GM10266 (cell line): ENCODE data around the gene SPATA16.
"Not testable (repeated sequence)": the region's sequence is repeated elsewhere in the genome, so short reads cannot be mapped to it uniquely, and the experiment has no call there.

ENCODE experiments used
- DNase-seq: peaks from one replicate; pipeline ENCODE4 v3.0.0; 2012; ENCODE audit errors: extremely low spot score
- TF ChIP-seq, protein P1 (sequence below): IDR thresholded peaks from 2 replicates; pipeline ENCODE4 v1.5.1; 2012; ENCODE audit warnings: mild to moderate bottlenecking, low read depth; ENCODE audit not compliant: control insufficient read depth, insufficient read depth; ENCODE audit errors: missing control alignments

Gene SPATA16, protein sequence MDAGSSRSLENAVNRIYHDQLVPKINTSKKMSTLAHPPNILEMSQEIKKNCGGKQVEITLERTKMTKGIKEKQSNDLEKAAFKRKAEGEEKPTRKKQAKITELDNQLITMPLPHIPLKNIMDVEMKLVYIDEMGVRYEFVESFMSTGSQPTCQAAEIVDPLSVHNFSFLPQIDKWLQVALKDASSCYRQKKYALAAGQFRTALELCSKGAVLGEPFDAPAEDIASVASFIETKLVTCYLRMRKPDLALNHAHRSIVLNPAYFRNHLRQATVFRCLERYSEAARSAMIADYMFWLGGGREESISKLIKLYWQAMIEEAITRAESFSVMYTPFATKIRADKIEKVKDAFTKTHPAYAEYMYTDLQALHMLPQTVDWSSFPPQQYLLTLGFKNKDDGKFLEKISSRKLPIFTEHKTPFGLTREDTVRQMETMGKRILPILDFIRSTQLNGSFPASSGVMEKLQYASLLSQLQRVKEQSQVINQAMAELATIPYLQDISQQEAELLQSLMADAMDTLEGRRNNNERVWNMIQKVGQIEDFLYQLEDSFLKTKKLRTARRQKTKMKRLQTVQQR

DNA sequence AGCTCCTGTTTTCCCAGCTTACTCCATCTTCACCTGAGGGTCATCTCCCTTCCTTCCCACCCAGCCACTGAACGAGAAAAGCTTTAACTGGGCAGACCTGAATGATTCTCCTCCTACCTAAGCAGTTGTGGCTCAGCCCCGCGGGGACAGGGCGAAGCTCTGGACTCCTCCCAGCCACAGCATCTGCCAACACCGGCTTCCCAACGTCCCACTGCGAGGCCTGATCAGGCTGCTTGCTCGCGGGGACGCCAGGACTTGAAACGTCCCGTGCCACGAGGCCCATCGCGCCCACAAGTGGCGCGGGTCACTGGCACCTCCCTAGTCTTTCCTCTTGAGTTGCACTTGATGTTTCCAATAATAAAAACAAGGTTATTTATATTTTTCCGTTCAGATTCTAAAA, at the start of gene SPATA16:
Gene SPATA16 (minus strand): TSS at position 250 of the 400 bp plus-strand sequence. CDS start 23,504 bp downstream, outside the sequence.
- DNase-seq, result no peak
- TF ChIP-seq, protein P1, sequence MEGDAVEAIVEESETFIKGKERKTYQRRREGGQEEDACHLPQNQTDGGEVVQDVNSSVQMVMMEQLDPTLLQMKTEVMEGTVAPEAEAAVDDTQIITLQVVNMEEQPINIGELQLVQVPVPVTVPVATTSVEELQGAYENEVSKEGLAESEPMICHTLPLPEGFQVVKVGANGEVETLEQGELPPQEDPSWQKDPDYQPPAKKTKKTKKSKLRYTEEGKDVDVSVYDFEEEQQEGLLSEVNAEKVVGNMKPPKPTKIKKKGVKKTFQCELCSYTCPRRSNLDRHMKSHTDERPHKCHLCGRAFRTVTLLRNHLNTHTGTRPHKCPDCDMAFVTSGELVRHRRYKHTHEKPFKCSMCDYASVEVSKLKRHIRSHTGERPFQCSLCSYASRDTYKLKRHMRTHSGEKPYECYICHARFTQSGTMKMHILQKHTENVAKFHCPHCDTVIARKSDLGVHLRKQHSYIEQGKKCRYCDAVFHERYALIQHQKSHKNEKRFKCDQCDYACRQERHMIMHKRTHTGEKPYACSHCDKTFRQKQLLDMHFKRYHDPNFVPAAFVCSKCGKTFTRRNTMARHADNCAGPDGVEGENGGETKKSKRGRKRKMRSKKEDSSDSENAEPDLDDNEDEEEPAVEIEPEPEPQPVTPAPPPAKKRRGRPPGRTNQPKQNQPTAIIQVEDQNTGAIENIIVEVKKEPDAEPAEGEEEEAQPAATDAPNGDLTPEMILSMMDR, result no peak

DNA sequence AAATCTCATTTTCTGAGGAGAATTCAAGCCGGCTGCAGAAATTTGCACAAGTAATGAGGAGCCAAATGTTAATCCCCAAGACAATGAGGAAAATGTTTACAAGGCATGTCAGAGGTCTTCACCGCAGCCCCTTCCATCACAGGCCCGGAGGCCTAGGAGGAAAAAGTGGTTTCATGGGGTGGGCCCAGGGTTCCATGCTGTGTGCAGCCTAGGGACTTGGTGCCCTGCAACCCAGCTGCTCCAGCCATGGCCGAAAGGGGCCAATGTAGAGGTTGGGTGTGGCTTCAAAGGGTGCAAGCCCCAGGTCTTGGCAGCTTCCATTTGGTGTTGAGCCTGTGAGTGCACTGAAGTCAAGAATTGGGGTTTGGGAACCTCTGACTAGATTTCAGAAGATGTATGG, 42.0 kb upstream of the SPATA16 start:
- not testable (repeated sequence) for DNase-seq

DNA sequence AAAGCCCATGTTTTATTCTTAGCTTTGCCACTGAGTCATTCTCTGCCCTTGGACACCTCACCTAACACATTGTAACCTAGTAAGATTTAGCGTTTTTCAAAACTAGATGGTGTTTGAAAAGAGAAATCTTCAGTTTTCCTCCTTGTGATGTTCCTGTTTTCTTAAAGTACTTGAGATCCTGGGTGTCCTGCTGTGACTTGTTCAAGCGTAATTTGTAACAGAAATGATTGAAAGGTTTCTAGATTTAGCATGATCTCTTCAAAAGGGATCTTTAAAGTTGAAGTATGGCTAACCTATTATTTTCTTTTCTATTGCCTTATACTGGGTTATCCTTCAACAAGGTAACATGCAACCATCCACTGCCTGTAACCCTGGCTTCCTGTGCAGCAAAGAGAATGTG, 32.6 kb upstream of the SPATA16 start:
- no peak for DNase-seq
- TF ChIP-seq, protein P1, result no peak

DNA sequence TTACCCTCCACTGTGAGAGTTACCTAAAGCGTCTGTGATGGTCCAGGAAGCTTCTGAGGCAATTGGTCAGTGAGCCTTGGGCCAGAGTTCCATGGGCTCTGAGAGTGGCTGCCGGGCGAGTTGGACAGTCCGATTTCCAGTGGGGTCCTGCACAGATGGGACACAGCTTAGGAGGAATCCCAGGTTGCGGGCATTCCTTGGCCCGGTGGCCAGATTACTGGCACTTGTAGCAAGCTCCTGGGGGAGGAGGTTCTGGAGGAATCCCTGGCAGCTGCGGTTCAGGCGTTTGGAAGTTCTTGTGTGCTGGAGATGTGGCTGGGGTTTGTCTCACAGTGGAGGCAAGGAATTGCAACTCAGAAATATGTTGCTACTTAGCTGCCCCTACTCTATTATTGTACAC, 18.1 kb upstream of the SPATA16 start:
- not testable (repeated sequence) for DNase-seq

DNA sequence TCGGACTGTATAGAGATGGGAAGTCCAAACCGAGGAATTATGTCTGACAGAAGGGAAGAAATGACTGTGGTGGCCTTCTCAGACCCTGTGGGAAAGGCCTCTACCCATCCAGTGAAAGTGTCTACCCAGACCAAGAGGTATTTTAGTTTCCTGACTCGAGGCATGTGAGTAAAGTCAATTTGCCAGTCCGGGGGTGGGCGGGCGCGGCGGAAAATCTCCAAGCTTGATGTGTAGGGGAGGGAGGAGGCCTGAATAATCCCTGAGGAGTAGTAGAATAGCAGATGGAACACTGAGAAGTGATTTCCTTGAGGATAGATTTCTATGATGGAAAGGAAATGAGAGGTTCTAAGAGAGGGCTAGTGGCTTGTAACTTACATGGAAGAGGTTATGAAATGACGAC, 15.5 kb upstream of the SPATA16 start:
- not testable (repeated sequence) for DNase-seq

DNA sequence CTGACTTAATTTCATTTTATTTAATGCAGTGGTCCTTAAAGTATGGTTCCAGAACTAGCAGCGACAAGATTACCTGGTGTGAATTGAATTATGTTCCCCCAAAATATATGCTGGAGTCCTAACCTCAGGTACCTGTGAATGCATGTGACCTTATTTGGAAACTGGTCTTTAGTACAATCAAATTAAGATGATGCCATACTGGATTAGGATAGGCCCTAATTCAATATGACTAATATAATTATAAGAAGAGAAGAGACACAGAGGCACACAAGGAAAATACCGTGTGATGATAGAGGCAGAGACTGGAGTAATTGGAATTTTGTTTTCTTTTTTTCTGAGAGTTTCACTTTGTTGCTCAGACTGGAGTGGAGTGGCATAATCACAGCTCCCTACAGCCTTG, 12.6 kb upstream of the SPATA16 start:
- TF ChIP-seq, protein P1, result no peak
- DNase-seq, result no peak

DNA sequence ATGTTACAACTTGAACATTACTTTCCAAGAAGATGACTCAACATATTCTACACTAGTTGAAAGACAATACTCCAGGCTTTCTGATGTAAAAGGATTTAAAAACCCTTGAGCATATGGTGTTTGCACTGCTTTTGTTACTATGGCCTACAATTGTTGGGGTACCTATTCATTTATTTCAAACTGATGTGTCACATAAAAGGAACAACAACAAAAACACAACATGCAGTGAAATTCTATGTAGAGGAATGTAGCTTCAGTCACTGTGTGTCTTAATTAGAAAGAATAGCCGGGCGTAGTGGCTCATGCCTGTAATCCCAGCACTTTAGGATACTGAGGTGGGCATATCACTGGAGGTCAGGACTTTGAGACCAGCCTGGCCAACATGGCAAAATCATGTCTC, 1.6 kb downstream of the SPATA16 start:
- DNase-seq, result no peak
- TF ChIP-seq, protein P1, result no peak

DNA sequence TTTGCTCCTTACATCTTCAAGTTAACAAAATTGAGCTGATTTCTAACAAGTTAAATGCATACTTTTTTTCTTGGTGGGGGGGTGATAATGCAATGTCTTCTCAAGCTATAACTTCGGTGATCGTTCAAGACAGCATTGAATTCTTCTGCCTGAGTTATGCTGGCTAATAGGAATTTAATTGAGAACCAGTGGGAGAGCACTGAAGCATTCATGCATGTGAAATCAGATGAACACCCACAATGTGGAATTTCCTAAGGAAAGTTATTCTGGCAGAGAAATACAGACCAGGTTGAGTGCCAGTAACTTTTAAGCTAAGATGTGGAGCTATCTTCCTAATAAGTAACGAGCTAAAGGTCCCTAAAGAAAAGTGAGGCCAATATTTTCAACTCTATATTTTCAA, 3.0 kb downstream of the SPATA16 start:
- DNase-seq, result no peak
- TF ChIP-seq, protein P1, result no peak

DNA sequence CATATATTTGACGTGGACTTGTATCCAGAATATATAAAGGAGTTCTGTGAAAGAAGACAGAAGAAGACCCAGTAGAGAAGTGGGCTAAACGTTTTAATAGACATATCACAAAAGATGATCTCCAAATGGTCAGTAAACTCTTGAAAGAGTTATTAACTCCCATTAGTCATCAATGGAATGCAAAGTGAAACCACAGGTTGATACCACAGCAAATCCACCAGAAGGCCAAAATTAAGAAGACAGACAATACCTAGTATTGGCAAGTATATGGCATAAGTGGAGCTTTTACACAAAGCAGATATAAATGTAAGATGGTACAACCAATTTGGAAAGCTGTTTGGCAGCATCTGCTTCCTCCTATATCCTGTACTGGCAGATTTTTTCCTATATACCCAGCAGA, 6.0 kb downstream of the SPATA16 start:
- TF ChIP-seq, protein P1, result no peak
- DNase-seq, result no peak
